Calu3 (cell line): Measurements from ENCODE around the gene TP53I13. TPM values are rescaled to one million over a fixed set of nuclear protein-coding genes. Genes with fewer than 3 reads are reported as not detected.

Experiments used
- BruUV-seq: library from RNA; stranded (reverse); fragments of 400-500 nt; replicated peaks from 2 replicates; lab custom pipeline; 2021; lab: Mats Ljungman, UMichigan
- CTCF ChIA-PET: fragments of 300-600 bp; sonication (Branson Sonifier 250); formaldehyde crosslinking; loops from one replicate; lab custom pipeline; 2022; ENCODE audit warnings: antibody characterized with exemption; lab: Charles Lee
- DNase-seq: peaks from one replicate; pipeline ENCODE4 v3.0.0; 2022
- H3K27ac Mint-ChIP-seq: one replicate; pipeline ENCODE4 v1.8.0; 2022; ENCODE audit warnings: mixed read lengths; ENCODE audit not compliant: unreplicated experiment
- H3K27me3 Mint-ChIP-seq: one replicate; pipeline ENCODE4 v1.8.0; 2022; ENCODE audit warnings: mixed read lengths; ENCODE audit not compliant: unreplicated experiment
- H3K36me3 Mint-ChIP-seq: one replicate; pipeline ENCODE4 v1.8.0; 2022; ENCODE audit warnings: mild to moderate bottlenecking, moderate library complexity, mixed read lengths; ENCODE audit not compliant: insufficient read depth, unreplicated experiment
- H3K4me1 Mint-ChIP-seq: one replicate; pipeline ENCODE4 v1.8.0; 2022; ENCODE audit warnings: mild to moderate bottlenecking, low read depth, mixed read lengths; ENCODE audit not compliant: unreplicated experiment
- H3K4me3 Mint-ChIP-seq: one replicate; pipeline ENCODE4 v1.8.0; 2022; ENCODE audit warnings: mild to moderate bottlenecking, low read depth, moderate library complexity, mixed read lengths; ENCODE audit not compliant: unreplicated experiment
- H3K9me3 Mint-ChIP-seq: one replicate; pipeline ENCODE4 v1.8.0; 2022; ENCODE audit warnings: low read depth, mixed read lengths; ENCODE audit not compliant: unreplicated experiment
- CTCF ChIP-seq: fragments of 200-600 bp; IDR thresholded peaks from one replicate; pipeline ENCODE4 v1.8.0; 2022; ENCODE audit warnings: antibody characterized with exemption; ENCODE audit not compliant: unreplicated experiment
- intact Hi-C: fragments of 100-400 bp; cut with micrococcal nuclease; formaldehyde crosslinking; loops from one replicate; pipeline ENCODE4 v1.10.0; 2022; ENCODE audit not compliant: unreplicated experiment
- total RNA-seq: library from RNA; stranded (reverse); gene quantifications from 2 replicates; pipeline ENCODE4 v1.2.3, GENCODE V29; 2022

TP53I13 gene
- total RNA-seq, 1 experiment from 2014 or later = 35.1 TPM

- Mint-ChIP-seq H3K27ac (no peak overlapping the region), H3K27me3 (no peaks in the 10 kb centered on the region), H3K36me3 (peaks cover 25% of the 10 kb centered on the region), H3K9me3 (no peaks in the 10 kb centered on the region), H3K4me3 (no peak overlapping the region), H3K4me1 (no peaks in the 10 kb centered on the region)
- intact Hi-C loops = no loop called here
- no peak for TF ChIP-seq CTCF
- BruUV-seq = no TSS peak
- DNase-seq = no peak
- CTCF ChIA-PET = no interaction called here
Observed at GRCh38 chr17:29544066-29544465, 24.4 kb upstream of the TP53I13 start.

- H3K27me3 Mint-ChIP-seq = no peaks in the 10 kb centered on the region
- no peak for DNase-seq
- no peak overlapping the region for H3K4me3 Mint-ChIP-seq
- no peaks in the 10 kb centered on the region for H3K9me3 Mint-ChIP-seq
- CTCF ChIA-PET = interaction anchor here (1.0 kb wide), 1 partner anchor 9 kb away, joined by 3 read pairs; no protein-coding TSS in a partner anchor
- no TSS peak for BruUV-seq
- H3K36me3 Mint-ChIP-seq = peaks cover 5% of the 10 kb centered on the region
- no peak for TF ChIP-seq CTCF
- H3K4me1 Mint-ChIP-seq = peaks cover 6% of the 10 kb centered on the region
- intact Hi-C loops = no loop called here
- no peak overlapping the region for H3K27ac Mint-ChIP-seq
Observed at GRCh38 chr17:29546085-29546484, 22.4 kb upstream of the TP53I13 start.

GRCh38 chr17:29546830-29547229, 21.7 kb upstream of the TP53I13 start:
- no peaks in the 10 kb centered on the region for H3K27me3 Mint-ChIP-seq
- CTCF ChIA-PET = no interaction called here
- TF ChIP-seq CTCF = no peak
- H3K27ac Mint-ChIP-seq = no peak overlapping the region
- H3K9me3 Mint-ChIP-seq = no peaks in the 10 kb centered on the region
- H3K4me1 Mint-ChIP-seq = peaks cover 6% of the 10 kb centered on the region
- no peak overlapping the region for H3K4me3 Mint-ChIP-seq
- peaks cover 5% of the 10 kb centered on the region for H3K36me3 Mint-ChIP-seq
- no peak for DNase-seq
- no TSS peak for BruUV-seq
- intact Hi-C loops = no loop called here

- no TSS peak for BruUV-seq
- TF ChIP-seq CTCF = no peak
- CTCF ChIA-PET = interaction anchor here (0.7 kb wide), 1 partner anchor 49 kb away, joined by 3 read pairs; no protein-coding TSS in a partner anchor
- no peaks in the 10 kb centered on the region for H3K27me3 Mint-ChIP-seq
- peaks cover 6% of the 10 kb centered on the region for H3K4me1 Mint-ChIP-seq
- no peaks in the 10 kb centered on the region for H3K9me3 Mint-ChIP-seq
- no peak overlapping the region for H3K27ac Mint-ChIP-seq
- no peaks in the 10 kb centered on the region for H3K36me3 Mint-ChIP-seq
- no peak for DNase-seq
- intact Hi-C loops = no loop called here
- H3K4me3 Mint-ChIP-seq = no peak overlapping the region
Observed at GRCh38 chr17:29549177-29549923, 19.2 kb upstream of the TP53I13 start.
